ENCODE results near the gene GNGT2. TPM values are rescaled to one million over a fixed set of nuclear protein-coding genes. Genes with fewer than 3 reads are reported as not detected.

Gene GNGT2
- total RNA-seq, 1 donor from 2014 or later, result not detected

DNA sequence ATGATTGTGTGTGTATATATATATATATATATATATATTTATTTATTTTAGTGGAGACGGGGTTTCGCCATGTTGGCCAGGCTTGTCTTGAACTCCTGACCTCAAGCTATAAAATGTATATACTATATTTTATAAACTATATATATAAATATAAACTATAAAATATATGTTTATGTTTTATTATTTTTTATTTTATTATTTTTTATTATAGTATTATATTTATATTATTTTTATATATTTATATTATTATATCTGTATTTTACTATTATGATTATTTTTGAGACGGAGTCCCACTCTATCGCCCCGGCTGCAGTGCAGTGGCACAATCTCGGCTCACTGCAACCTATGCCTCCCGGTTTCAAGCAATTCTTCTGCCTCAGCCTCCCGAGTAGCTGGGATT lies 30.7 kb upstream of the GNGT2 start:
- Histone ChIP-seq H3K27ac (no peak overlapping the region), H4K20me1 (ENCODE audit: low read depth) (no peaks in the 10 kb centered on the region), H3K9ac (no peak overlapping the region), H3K27me3 (no peaks in the 10 kb centered on the region), H3K4me1 (no peaks in the 10 kb centered on the region), H3K36me3 (no peaks in the 10 kb centered on the region), H3K9me3 (ENCODE audit: low read depth) (no peaks in the 10 kb centered on the region), H2AFZ (replicated peaks) (no peak overlapping the region), H3K79me2 (ENCODE audit: low read depth) (no peaks in the 10 kb centered on the region), H3K4me3 (no peak overlapping the region), H3K4me2 (no peak overlapping the region), H3F3A (ENCODE audit: low read depth) (no peaks in the 10 kb centered on the region)
- no peak overlapping the region for H3K4me3 Mint-ChIP-seq
- H3K36me3 Mint-ChIP-seq, result no peaks in the 10 kb centered on the region
- H3K9me3 Mint-ChIP-seq, result no peaks in the 10 kb centered on the region
- peaks cover 3% of the 10 kb centered on the region for H3K27me3 Mint-ChIP-seq (ENCODE audit: insufficient read depth, low read depth)
- TF ChIP-seq CTCF (IDR thresholded peaks at IDR 0.05), result no peak
- no peak for TF ChIP-seq EZH2 (IDR thresholded peaks at IDR 0.05)
- no peak for TF ChIP-seq EZH2phosphoT487 (IDR thresholded peaks at IDR 0.05)
- no peaks in the 10 kb centered on the region for H3K4me1 Mint-ChIP-seq
- DNase-seq (ENCODE audit: low spot score), result no peak
- H3K27ac Mint-ChIP-seq, result no peak overlapping the region

DNA sequence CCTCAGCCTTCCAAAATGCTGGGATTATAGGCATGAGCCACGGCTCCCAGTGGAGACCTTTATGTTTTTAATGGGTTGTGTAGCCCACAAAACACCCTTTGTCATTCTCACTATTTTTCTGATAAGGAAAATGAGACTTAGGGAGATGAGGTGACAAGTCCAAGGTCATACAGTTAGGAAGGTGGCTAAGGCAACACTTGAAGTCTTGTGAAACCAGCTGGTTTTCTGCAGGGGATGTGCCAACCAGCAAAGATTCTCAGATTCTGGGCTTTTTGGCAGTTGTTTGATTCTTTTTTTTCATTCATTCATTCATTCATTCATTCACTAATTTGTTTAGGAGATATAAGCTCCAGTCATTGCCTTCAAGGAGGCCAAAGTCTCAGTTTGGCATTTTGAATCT lies 30.2 kb upstream of the GNGT2 start:
- Mint-ChIP-seq H3K36me3 (no peaks in the 10 kb centered on the region), H3K4me3 (no peak overlapping the region), H3K27ac (no peak overlapping the region), H3K9me3 (no peaks in the 10 kb centered on the region), H3K27me3 (ENCODE audit: insufficient read depth, low read depth) (peaks cover 3% of the 10 kb centered on the region), H3K4me1 (no peaks in the 10 kb centered on the region)
- Histone ChIP-seq H2AFZ (replicated peaks) (no peak overlapping the region), H3K79me2 (ENCODE audit: low read depth) (no peaks in the 10 kb centered on the region), H3K9me3 (ENCODE audit: low read depth) (no peaks in the 10 kb centered on the region), H3K27ac (no peak overlapping the region), H3K36me3 (no peaks in the 10 kb centered on the region), H3K9ac (no peak overlapping the region), H3K4me3 (no peak overlapping the region), H3K4me1 (no peaks in the 10 kb centered on the region), H3K27me3 (no peaks in the 10 kb centered on the region), H3F3A (ENCODE audit: low read depth) (no peaks in the 10 kb centered on the region), H4K20me1 (ENCODE audit: low read depth) (no peaks in the 10 kb centered on the region), H3K4me2 (no peak overlapping the region)
- DNase-seq (ENCODE audit: low spot score), result no peak
- no peak for TF ChIP-seq EZH2 (IDR thresholded peaks at IDR 0.05)
- TF ChIP-seq CTCF (IDR thresholded peaks at IDR 0.05), result no peak
- no peak for TF ChIP-seq EZH2phosphoT487 (IDR thresholded peaks at IDR 0.05)

GRCh38 chr17:49239963-49240362 lies 29.6 kb upstream of the GNGT2 start:
- no peak overlapping the region for H2AFZ ChIP-seq (replicated peaks)
- no peaks in the 10 kb centered on the region for H3K9me3 ChIP-seq (ENCODE audit: low read depth)
- no peak for DNase-seq (ENCODE audit: low spot score)
- H3K9me3 Mint-ChIP-seq, result no peaks in the 10 kb centered on the region
- no peak overlapping the region for H3K4me3 Mint-ChIP-seq
- no peak overlapping the region for H3K4me3 ChIP-seq
- H3K27ac Mint-ChIP-seq, result no peak overlapping the region
- H3K27me3 Mint-ChIP-seq (ENCODE audit: insufficient read depth, low read depth), result peaks cover 7% of the 10 kb centered on the region
- no peak overlapping the region for H3K4me2 ChIP-seq
- no peaks in the 10 kb centered on the region for H3K4me1 ChIP-seq
- H4K20me1 ChIP-seq (ENCODE audit: low read depth), result no peaks in the 10 kb centered on the region
- no peaks in the 10 kb centered on the region for H3K27me3 ChIP-seq
- no peaks in the 10 kb centered on the region for H3K36me3 ChIP-seq
- no peak overlapping the region for H3K9ac ChIP-seq
- H3F3A ChIP-seq (ENCODE audit: low read depth), result no peaks in the 10 kb centered on the region
- H3K79me2 ChIP-seq (ENCODE audit: low read depth), result no peaks in the 10 kb centered on the region
- H3K36me3 Mint-ChIP-seq, result no peaks in the 10 kb centered on the region
- no peak for TF ChIP-seq CTCF (IDR thresholded peaks at IDR 0.05)
- TF ChIP-seq EZH2phosphoT487 (IDR thresholded peaks at IDR 0.05), result no peak
- TF ChIP-seq EZH2 (IDR thresholded peaks at IDR 0.05), result no peak
- no peak overlapping the region for H3K27ac ChIP-seq
- no peaks in the 10 kb centered on the region for H3K4me1 Mint-ChIP-seq

Data from neural progenitor cell (in vitro differentiated cells).